OCI-LY3 (cell line): ENCODE results near the gene SV2B.

Experiments
- H2AFZ ChIP-seq: fragments of 200-600, 300-600 bp; shearing (Covaris generic); 2 replicates; pipeline ENCODE4 v1.6.0; 2014; ENCODE audit warnings: antibody characterized with exemption, low read depth, low read length
- H3K27ac ChIP-seq: fragments of 200-600, 300-600 bp; sonication (generic); 2 replicates; pipeline ENCODE4 v1.5.1; 2014; ENCODE audit warnings: mild to moderate bottlenecking, low read length, moderate library complexity, mixed read lengths
- H3K27me3 ChIP-seq: fragments of 200-600, 300-600 bp; sonication (generic); 2 replicates; pipeline ENCODE4 v1.6.1; 2014; ENCODE audit warnings: low read depth, low read length, mixed read lengths
- H3K36me3 ChIP-seq: fragments of 200-600, 300-600 bp; sonication (generic); replicated peaks from 2 replicates; pipeline ENCODE3; 2014; ENCODE audit warnings: low read depth, low read length, mixed read lengths
- H3K4me1 ChIP-seq: fragments of 300-600, 200-600 bp; sonication (generic); 2 replicates; pipeline ENCODE4 v1.6.1; 2014; ENCODE audit warnings: low read length, mixed read lengths
- H3K4me2 ChIP-seq: fragments of 200-600, 300-600 bp; sonication (generic); 2 replicates; pipeline ENCODE4 v1.6.1; 2014; ENCODE audit warnings: low read length, mixed read lengths
- H3K4me3 ChIP-seq: fragments of 300-600, 200-600 bp; sonication (generic); 2 replicates; pipeline ENCODE4 v1.5.1; 2014; ENCODE audit warnings: antibody characterized with exemption, mild to moderate bottlenecking, low read length, moderate library complexity
- H3K79me2 ChIP-seq: fragments of 300-600, 200-600 bp; shearing (Covaris generic); 2 replicates; pipeline ENCODE4 v1.6.1; 2014; ENCODE audit warnings: mild to moderate bottlenecking, low read length, mixed read lengths
- H3K9ac ChIP-seq: fragments of 300-600, 200-600 bp; shearing (Covaris generic); 2 replicates; pipeline ENCODE4 v1.6.0; 2014; ENCODE audit warnings: mild to moderate bottlenecking, low read length, moderate library complexity
- H3K9me3 ChIP-seq: fragments of 200-600, 300-600 bp; shearing (Covaris generic); 2 replicates; pipeline ENCODE4 v1.6.1; 2014; ENCODE audit warnings: low read length, mixed read lengths; ENCODE audit not compliant: insufficient read depth
- H4K20me1 ChIP-seq: fragments of 200-600, 300-600 bp; sonication (generic); 2 replicates; pipeline ENCODE4 v1.6.1; 2016; ENCODE audit warnings: low read length, mixed read lengths; ENCODE audit not compliant: insufficient read depth
- EZH2phosphoT487 ChIP-seq: fragments of 200-600 bp; shearing (Covaris generic); IDR thresholded peaks from 2 replicates; pipeline ENCODE4 v1.6.1; 2018; ENCODE audit warnings: antibody characterized with exemption, mixed run types, low read depth
- TF ChIP-seq, protein P1 (sequence below): fragments of 200-600, 300-600 bp; sonication (generic); IDR thresholded peaks from 2 replicates; pipeline ENCODE4 v1.5.1; 2014; ENCODE audit warnings: antibody characterized with exemption, low read length, low read depth

The SV2B gene

DNA sequence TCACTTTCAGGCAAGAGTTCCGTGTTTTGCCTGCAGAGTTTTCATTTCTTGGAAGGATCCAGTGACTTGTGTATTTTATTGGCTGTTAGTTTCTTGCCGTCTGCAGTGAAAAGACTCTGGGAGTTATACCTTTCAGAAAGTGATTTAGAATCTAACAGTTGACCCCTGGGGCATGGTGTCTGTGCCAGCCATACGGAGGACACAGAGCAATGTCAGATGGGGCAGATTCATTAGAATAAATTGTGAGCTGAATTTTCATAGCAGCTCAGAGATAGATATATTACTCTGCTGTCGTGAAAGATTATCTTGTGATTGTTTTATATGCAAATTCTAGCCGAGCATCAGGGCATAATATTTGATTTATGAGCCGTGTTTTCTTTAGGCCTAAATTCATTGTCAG lies 131.6 kb downstream of the SV2B start:
- no peak overlapping the region for H3K27ac ChIP-seq
- H3K9me3 ChIP-seq = no peaks in the 10 kb centered on the region
- no peak overlapping the region for H2AFZ ChIP-seq
- TF ChIP-seq EZH2phosphoT487 = no peak
- TF ChIP-seq, protein P1, sequence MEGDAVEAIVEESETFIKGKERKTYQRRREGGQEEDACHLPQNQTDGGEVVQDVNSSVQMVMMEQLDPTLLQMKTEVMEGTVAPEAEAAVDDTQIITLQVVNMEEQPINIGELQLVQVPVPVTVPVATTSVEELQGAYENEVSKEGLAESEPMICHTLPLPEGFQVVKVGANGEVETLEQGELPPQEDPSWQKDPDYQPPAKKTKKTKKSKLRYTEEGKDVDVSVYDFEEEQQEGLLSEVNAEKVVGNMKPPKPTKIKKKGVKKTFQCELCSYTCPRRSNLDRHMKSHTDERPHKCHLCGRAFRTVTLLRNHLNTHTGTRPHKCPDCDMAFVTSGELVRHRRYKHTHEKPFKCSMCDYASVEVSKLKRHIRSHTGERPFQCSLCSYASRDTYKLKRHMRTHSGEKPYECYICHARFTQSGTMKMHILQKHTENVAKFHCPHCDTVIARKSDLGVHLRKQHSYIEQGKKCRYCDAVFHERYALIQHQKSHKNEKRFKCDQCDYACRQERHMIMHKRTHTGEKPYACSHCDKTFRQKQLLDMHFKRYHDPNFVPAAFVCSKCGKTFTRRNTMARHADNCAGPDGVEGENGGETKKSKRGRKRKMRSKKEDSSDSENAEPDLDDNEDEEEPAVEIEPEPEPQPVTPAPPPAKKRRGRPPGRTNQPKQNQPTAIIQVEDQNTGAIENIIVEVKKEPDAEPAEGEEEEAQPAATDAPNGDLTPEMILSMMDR = no peak
- H3K9ac ChIP-seq = no peak overlapping the region
- no peak overlapping the region for H3K4me2 ChIP-seq
- no peaks in the 10 kb centered on the region for H3K79me2 ChIP-seq
- no peaks in the 10 kb centered on the region for H4K20me1 ChIP-seq
- H3K4me3 ChIP-seq = no peak overlapping the region
- no peaks in the 10 kb centered on the region for H3K4me1 ChIP-seq
- no peaks in the 10 kb centered on the region for H3K36me3 ChIP-seq
- peaks cover 53% of the 10 kb centered on the region for H3K27me3 ChIP-seq

DNA sequence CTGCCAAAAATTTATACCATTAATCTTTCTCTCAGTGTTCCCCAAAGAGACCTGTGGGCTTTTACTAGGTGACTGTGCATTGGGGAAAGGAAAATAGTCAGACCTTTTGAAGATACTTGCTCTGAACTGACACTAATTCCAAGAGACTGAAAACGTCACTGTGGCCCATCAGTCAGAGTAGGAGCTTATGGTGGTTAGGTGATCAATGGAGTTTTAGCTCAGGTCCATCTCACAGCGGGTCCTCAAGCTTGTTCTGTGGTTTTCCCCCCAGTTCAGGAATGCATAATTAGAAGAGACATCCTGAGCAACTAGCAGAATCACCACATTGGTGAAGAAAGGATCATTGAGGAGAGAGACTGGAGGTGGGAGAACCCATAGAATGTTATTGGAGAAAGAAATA lies 134.7 kb downstream of the SV2B start:
- Histone ChIP-seq H3K27ac (no peak overlapping the region), H3K9ac (no peak overlapping the region), H3K36me3 (no peaks in the 10 kb centered on the region), H3K9me3 (no peaks in the 10 kb centered on the region), H4K20me1 (no peaks in the 10 kb centered on the region), H3K4me3 (no peak overlapping the region), H3K79me2 (no peaks in the 10 kb centered on the region), H3K27me3 (peaks cover 56% of the 10 kb centered on the region), H3K4me1 (no peaks in the 10 kb centered on the region), H2AFZ (no peak overlapping the region), H3K4me2 (no peak overlapping the region)
- TF ChIP-seq, protein P1 = no peak
- TF ChIP-seq EZH2phosphoT487 = no peak

DNA sequence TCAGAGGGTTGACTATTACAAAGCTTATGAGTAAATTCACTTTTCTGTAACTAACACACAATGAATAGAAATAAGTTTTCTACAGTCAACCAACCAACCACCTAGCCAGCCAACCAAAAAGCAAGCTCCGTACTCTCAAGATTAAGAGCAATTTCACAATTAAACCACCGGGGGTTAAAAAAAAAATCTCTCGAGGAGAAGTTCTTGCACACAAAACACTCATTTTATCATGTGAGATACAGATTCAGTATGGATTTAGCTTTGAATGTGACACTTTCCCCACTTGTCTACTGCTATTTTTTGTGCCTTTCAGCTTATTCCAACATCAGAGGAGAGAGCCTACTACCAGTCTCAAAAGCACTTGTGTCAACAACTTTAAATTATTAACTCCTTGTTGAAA lies 135.3 kb downstream of the SV2B start:
- Histone ChIP-seq H3K9ac (no peak overlapping the region), H2AFZ (no peak overlapping the region), H3K9me3 (no peaks in the 10 kb centered on the region), H3K27me3 (peaks cover 59% of the 10 kb centered on the region), H4K20me1 (no peaks in the 10 kb centered on the region), H3K79me2 (no peaks in the 10 kb centered on the region), H3K4me3 (no peak overlapping the region), H3K27ac (no peak overlapping the region), H3K4me1 (no peaks in the 10 kb centered on the region), H3K4me2 (no peak overlapping the region), H3K36me3 (no peaks in the 10 kb centered on the region)
- TF ChIP-seq EZH2phosphoT487 = no peak
- TF ChIP-seq, protein P1 = no peak

DNA sequence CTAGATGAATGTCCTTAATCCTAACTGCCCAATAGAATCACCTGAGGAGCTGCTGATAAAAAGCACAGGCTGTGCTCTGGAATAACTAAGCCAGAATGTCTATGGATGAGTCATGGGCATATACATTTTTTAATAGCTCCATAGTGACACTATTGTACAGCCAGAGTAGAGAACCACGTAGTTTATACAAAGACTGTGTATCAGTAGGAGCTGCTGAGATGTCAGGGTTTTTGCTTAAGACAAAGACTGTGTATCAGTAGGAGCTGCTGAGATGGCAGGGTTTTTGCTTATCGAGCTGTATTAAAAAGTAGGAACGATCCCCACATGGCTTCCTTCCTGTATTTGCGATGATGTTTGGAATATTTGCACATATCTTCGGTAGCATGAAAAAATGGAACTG lies 137.4 kb downstream of the SV2B start:
- Histone ChIP-seq H3K9me3 (no peaks in the 10 kb centered on the region), H4K20me1 (no peaks in the 10 kb centered on the region), H3K79me2 (no peaks in the 10 kb centered on the region), H3K4me2 (no peak overlapping the region), H2AFZ (no peak overlapping the region), H3K27me3 (peaks cover 69% of the 10 kb centered on the region), H3K9ac (no peak overlapping the region), H3K36me3 (no peaks in the 10 kb centered on the region), H3K4me3 (no peak overlapping the region), H3K4me1 (no peaks in the 10 kb centered on the region), H3K27ac (no peak overlapping the region)
- no peak for TF ChIP-seq EZH2phosphoT487
- TF ChIP-seq, protein P1 = no peak
